IPS DF 4.7 (cell line): Measurements from ENCODE around the gene PRDM15.

Experiments
- DNase-seq: peaks from one replicate; pipeline ENCODE4 v3.0.0-alpha.2; 2013; ENCODE audit warnings: low spot score; ENCODE audit errors: extremely low read depth

Gene PRDM15

GRCh38 chr21:41749286-41749685 is 129.9 kb downstream of the PRDM15 start:
- DNase-seq: no peak
